GM19328 (cell line): ENCODE measurements around the gene SRP9.
"Not testable (repeated sequence)": the region's sequence is repeated elsewhere in the genome, so short reads cannot be mapped to it uniquely, and the experiment has no call there.

ENCODE experiments used
- ATAC-seq: cut with Tn5 transposase; IDR thresholded peaks from one replicate; pipeline ENCODE4 v1.9.1; 2021; ENCODE audit warnings: mild to moderate bottlenecking, moderate library complexity; ENCODE audit not compliant: unreplicated experiment

The SRP9 gene

GRCh38 chr1:225813214-225813964, 35.8 kb downstream of the SRP9 start:
- ATAC-seq, result no peak

GRCh38 chr1:225814381-225814780, 36.8 kb downstream of the SRP9 start:
- ATAC-seq, result no peak

- not testable (repeated sequence) for ATAC-seq
These were observed 37.5 kb downstream of the SRP9 start for GRCh38 chr1:225815090-225815489.

- ATAC-seq, result no peak
These were observed 38.0 kb downstream of the SRP9 start for GRCh38 chr1:225815526-225816178.

GRCh38 chr1:225816643-225817538, 39.3 kb downstream of the SRP9 start:
- no peak for ATAC-seq

GRCh38 chr1:225817611-225818061, 40.0 kb downstream of the SRP9 start:
- ATAC-seq, result no peak

GRCh38 chr1:225818229-225818628, 40.6 kb downstream of the SRP9 start:
- no peak for ATAC-seq

GRCh38 chr1:225819346-225820192, 41.9 kb downstream of the SRP9 start:
- ATAC-seq, result no peak

GRCh38 chr1:225820522-225821120, 43.0 kb downstream of the SRP9 start:
- no peak for ATAC-seq

GRCh38 chr1:225822655-225823403, 45.2 kb downstream of the SRP9 start:
- ATAC-seq, result no peak

- ATAC-seq, result no peak
These were observed 46.2 kb downstream of the SRP9 start for GRCh38 chr1:225823811-225824261.

GRCh38 chr1:225824533-225824941, 46.9 kb downstream of the SRP9 start:
- no peak for ATAC-seq

GRCh38 chr1:225825078-225825477, 47.5 kb downstream of the SRP9 start:
- no peak for ATAC-seq

- no peak for ATAC-seq
These were observed 48.0 kb downstream of the SRP9 start for GRCh38 chr1:225825607-225826007.

- ATAC-seq, result no peak
These were observed 49.5 kb downstream of the SRP9 start for GRCh38 chr1:225827076-225827475.

- no peak for ATAC-seq
These were observed 51.2 kb downstream of the SRP9 start for GRCh38 chr1:225828706-225829345.

- ATAC-seq, result no peak
These were observed 53.2 kb downstream of the SRP9 start for GRCh38 chr1:225830841-225831240.

- no peak for ATAC-seq
These were observed 57.0 kb downstream of the SRP9 start for GRCh38 chr1:225834417-225835329.
